Activated T-cell treated with anti-CD3 and anti-CD28 coated beads, Interleukin-2, amount 50 U/mL, for 48 hours (primary cell): ENCODE results near the gene MORN1.
"Not testable (repeated sequence)": the region's sequence is repeated elsewhere in the genome, so short reads cannot be mapped to it uniquely, and the experiment has no call there.

ENCODE experiments used
- DNase-seq, 2 experiments: peaks; one replicate each; pipeline ENCODE4 v3.0.0-alpha.2; 2020

The MORN1 gene

GRCh38 chr1:2303016-2303775 is 88.2 kb downstream of the MORN1 start:
- DNase-seq = no peak

GRCh38 chr1:2302292-2302925 is 88.9 kb downstream of the MORN1 start:
- no peak for DNase-seq

GRCh38 chr1:2301607-2302291 is 89.6 kb downstream of the MORN1 start:
- DNase-seq = no peak

GRCh38 chr1:2300851-2301606 is 90.3 kb downstream of the MORN1 start:
- peak; percentile 89 to 90 for DNase-seq

GRCh38 chr1:2300004-2300771 is 91.2 kb downstream of the MORN1 start:
- DNase-seq = peak; percentile 87 to 90

GRCh38 chr1:2299131-2299627 is 92.2 kb downstream of the MORN1 start:
- no peak for DNase-seq

GRCh38 chr1:2298685-2299084 is 92.7 kb downstream of the MORN1 start:
- DNase-seq = no peak

GRCh38 chr1:2297246-2298011 is 93.9 kb downstream of the MORN1 start:
- DNase-seq = no peak

- no peak for DNase-seq
Measured at GRCh38 chr1:2296614-2297013, 94.7 kb downstream of the MORN1 start.

- DNase-seq = not testable (repeated sequence)
Measured at GRCh38 chr1:2296211-2296610, 95.1 kb downstream of the MORN1 start.

- no peak for DNase-seq
Measured at GRCh38 chr1:2295526-2295925, 95.8 kb downstream of the MORN1 start.

GRCh38 chr1:2294725-2295078 is 96.7 kb downstream of the MORN1 start:
- no peak for DNase-seq

GRCh38 chr1:2294033-2294724 is 97.2 kb downstream of the MORN1 start:
- no peak for DNase-seq

GRCh38 chr1:2292725-2293450 is 98.5 kb downstream of the MORN1 start:
- no peak for DNase-seq

- no peak for DNase-seq
Measured at GRCh38 chr1:2291577-2291976, 99.8 kb downstream of the MORN1 start.

GRCh38 chr1:2290595-2291510 is 100.5 kb downstream of the MORN1 start:
- peak; percentile 87 to 89 for DNase-seq

GRCh38 chr1:2290171-2290578 is 101.2 kb downstream of the MORN1 start:
- no peak for DNase-seq

GRCh38 chr1:2289607-2290006 is 101.7 kb downstream of the MORN1 start:
- no peak for DNase-seq
